Activated effector memory CD4-positive, alpha-beta T cell treated with anti-CD3 and anti-CD28 coated beads, Interleukin-2, amount 50 U/mL, for 16 hours (primary cell): ENCODE results near the gene BABAM2.

Source experiments
- DNase-seq: peaks from one replicate; pipeline ENCODE4 v3.0.0-alpha.2; 2020

The BABAM2 gene

GRCh38 chr2:27914041-27914804 lies 23.7 kb downstream of the BABAM2 start:
- no peak for DNase-seq

GRCh38 chr2:27914805-27915175 lies 24.3 kb downstream of the BABAM2 start:
- DNase-seq, result no peak

GRCh38 chr2:27915191-27915590 lies 24.7 kb downstream of the BABAM2 start:
- no peak for DNase-seq

GRCh38 chr2:27915874-27916273 lies 25.3 kb downstream of the BABAM2 start:
- DNase-seq, result no peak

GRCh38 chr2:27916293-27916995 lies 25.9 kb downstream of the BABAM2 start:
- no peak for DNase-seq

- DNase-seq, result no peak
Observed at GRCh38 chr2:27920148-27920885, 29.8 kb downstream of the BABAM2 start.

- no peak for DNase-seq
Observed at GRCh38 chr2:27921424-27921823, 30.9 kb downstream of the BABAM2 start.

DNA sequence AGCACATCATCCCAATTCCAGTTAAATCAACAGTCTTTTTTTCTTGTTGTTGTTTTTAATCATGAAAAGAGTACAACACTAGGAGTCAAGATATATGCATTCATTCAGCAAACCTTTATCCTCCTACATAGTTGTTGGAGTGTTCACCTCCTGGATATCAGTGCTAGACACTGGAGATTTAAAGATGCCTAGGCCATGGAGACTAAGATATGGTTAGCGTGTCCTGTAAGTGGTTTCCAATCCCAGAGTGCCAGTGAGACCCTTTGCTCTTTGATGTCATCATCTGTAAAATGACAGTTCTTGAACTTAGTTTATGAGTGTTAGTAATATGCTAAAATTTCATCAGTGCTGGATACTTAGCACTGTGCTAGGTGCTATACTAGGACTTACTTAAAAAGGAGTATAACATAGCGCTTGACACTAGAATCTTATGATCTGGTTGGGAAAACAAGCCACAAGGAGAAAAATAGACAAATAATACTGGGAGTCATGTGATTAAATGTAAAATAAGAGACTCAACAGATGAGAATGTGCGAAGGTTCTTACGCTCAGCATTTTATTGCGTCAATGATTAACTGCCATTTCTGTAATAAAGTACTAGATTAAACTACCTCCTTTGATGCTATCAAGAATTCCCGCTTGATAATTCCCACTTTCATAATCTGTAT lies 31.5 kb downstream of the BABAM2 start:
- no peak for DNase-seq

DNA sequence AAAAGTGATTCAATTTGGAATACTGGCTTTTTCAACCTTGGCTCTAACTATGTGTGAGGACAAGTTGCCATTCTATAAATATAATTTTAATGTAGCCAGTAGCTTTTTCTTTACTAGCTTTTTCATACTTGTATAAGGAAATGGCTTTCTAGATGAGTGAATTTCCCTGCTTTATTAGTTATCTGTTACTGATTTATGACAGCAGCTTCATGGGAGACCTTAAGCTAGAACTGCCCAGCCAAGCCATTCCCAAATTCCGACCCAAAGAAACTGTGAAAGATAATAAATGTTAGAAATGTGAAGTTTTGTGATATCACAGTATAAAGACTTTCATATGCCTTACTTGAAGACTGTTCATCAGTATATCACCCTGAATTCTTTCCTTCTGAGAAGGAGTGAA lies 32.3 kb downstream of the BABAM2 start:
- DNase-seq, result no peak

GRCh38 chr2:27925766-27926472 lies 35.4 kb downstream of the BABAM2 start:
- no peak for DNase-seq

GRCh38 chr2:27929916-27930486 lies 39.5 kb downstream of the BABAM2 start:
- DNase-seq, result no peak

GRCh38 chr2:27931361-27931950 lies 40.9 kb downstream of the BABAM2 start:
- DNase-seq, result no peak

GRCh38 chr2:27932396-27932795 lies 41.9 kb downstream of the BABAM2 start:
- no peak for DNase-seq

GRCh38 chr2:27935026-27935425 lies 44.5 kb downstream of the BABAM2 start:
- DNase-seq, result no peak

GRCh38 chr2:27940090-27940671 lies 49.7 kb downstream of the BABAM2 start:
- DNase-seq, result no peak

DNA sequence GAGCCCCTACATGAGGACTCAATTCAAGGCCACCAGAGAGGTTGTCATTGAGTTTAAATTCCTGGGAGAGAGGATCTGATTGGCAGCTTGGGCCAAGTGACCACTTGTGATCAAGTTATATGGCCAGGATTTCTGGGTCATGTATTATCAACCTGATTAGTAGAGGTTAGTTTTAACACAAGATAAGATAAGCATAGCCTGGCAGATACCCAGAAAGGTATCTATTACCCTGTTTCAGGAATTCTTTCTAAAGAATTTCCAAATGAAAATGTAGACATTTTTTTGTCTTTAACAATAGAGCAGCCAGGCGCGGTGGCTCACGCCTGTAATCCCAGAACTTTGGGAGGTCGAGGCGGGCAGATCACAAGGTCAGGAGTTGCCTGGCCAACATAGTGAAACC lies 50.5 kb downstream of the BABAM2 start:
- DNase-seq, result no peak

DNA sequence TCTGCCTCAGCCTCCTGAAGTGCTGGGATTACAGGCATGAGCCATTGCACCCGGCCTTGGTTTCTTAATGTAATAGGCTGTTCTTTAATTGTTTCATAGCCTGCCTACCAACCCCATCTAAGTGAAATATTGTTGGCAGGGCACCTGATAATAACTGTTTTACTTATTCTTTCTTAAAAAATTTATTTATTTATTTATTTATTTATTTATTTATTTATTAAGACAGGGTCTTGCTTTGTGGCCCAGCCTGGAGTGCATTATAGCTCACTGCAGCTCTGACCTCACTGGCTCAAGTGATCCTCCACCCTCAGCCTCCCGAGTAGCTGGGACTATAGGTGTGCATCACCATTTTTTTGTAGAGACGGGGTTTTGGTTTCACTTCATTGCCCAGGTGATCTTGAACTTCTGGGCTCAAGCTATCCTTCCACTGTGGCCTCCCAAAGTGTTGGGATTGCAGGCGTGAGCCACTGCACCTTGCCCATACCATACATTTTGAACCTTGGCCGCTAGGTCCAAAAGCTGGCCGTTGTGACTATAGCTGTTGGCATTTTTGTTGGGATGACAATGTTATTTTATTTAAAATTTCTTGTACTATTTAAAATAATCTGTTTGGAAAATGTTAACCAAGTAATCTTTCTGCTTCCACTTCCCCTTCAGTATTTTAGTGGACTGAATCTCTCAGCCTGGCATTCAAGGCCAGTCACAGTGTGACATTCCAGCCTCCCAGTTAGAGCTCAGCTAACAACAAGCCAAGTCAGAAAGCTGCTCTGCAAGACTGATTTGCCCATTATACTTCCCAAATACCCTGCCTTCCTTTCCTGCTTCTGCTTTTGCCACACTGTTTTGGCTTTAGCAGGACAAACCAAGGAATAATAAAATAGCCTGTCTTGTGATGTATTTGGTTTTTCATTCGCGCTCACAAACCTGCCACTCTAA lies 52.4 kb downstream of the BABAM2 start:
- no peak for DNase-seq

DNA sequence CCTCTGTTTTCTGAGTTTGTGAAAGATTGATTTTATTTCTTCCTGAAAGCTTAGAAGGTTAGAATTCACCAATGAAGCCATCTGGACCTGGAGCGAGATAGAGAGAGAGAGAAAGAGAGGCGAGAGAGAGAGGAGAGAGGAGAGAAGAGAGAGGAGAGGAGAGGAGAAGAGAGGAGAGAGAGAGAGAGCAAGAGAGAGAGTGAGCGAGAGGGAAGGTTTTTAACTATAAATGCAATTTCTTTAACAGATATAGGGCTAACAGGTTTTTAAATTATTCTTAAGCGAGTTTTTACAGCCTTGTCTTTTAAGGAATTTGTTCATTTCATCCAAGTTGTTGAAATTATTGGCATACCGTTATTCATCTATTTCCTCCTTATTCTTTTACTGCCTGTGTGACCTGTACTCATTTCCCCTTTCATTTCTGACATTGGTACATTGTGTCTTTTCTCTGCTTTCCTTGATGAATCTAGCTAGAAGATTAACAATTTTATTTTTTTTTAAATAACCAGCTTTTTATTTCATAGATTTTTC lies 56.1 kb downstream of the BABAM2 start:
- no peak for DNase-seq

GRCh38 chr2:27952070-27952469 lies 61.5 kb downstream of the BABAM2 start:
- no peak for DNase-seq

DNA sequence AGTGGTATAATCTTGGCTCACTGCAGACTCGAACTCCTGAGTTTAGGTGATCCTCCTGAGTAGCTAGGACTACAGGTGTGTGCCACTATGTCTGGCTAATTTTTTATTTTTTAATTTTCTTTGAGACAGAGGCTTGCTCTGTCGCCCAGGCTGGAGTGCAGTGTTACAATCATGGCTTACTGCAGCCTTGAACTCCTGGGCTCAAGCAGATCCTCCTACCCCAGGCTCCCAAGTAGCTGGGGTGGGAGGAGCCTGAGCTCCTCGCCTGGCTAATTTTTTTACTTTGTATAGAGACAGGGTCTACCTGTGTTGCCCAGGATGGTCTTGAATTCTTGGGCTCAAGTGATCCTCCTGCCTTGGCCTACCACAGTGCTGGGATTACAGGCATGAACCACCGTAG lies 62.5 kb downstream of the BABAM2 start:
- no peak for DNase-seq
